ENCODE results near the gene MIPEP.

MIPEP gene

DNA sequence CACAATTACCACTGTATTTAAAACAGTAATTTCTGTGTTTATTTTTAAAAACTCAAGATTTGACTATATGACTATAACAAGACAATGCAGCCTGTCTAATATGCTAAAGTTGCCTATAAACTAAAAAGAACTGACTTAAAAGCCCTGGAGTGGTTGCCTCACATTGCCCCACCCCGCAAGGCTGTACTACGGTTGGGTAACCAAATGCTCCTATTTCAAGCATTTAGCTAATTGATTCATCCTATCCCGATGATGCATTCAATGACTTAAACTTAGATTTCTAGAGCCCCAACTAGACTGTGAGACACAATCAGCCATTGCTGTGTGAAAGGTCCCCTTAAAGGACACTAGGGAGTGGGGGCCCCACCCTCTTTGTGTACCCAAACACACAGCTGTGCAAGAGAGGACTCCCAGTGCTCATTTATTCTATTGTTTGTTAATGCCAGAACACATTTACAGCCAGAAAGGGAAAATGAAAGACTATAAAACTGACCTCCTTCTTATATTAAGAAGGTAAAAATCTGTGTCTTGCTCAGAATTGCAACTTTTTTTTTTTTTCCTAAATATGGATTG lies 66.9 kb downstream of the MIPEP start:
- no peak overlapping the region for H2BK5ac ChIP-seq (ENCODE audit: low read length)
- no peak overlapping the region for H2BK120ac ChIP-seq (ENCODE audit: low read depth, low read length)
- no peak overlapping the region for H3K4me2 ChIP-seq (ENCODE audit: low read length)
- H3K79me2 ChIP-seq (ENCODE audit: control insufficient read depth, insufficient read depth, low read length) = no peaks in the 10 kb centered on the region
- no peak overlapping the region for H4K5ac ChIP-seq (ENCODE audit: low read length)
- H2BK15ac ChIP-seq (replicated peaks; ENCODE audit: low read depth) = no peak overlapping the region
- no peaks in the 10 kb centered on the region for H3K79me1 ChIP-seq (ENCODE audit: low read length)
- no peak overlapping the region for H3K23ac ChIP-seq (ENCODE audit: low read length)
- no peak overlapping the region for H3K4ac ChIP-seq (ENCODE audit: low read depth, low read length)
- no peak overlapping the region for H3K56ac ChIP-seq (ENCODE audit: low read length)
- H3K27me3 ChIP-seq (ENCODE audit: insufficient read depth, low read length, poor library complexity) = no peaks in the 10 kb centered on the region
- no peak overlapping the region for H3K27ac ChIP-seq (ENCODE audit: low read depth, low read length)
- no peak overlapping the region for H3K9ac ChIP-seq (ENCODE audit: low read length)
- no peak overlapping the region for H3K4me3 ChIP-seq (ENCODE audit: low read length)
- no peaks in the 10 kb centered on the region for H3K4me1 ChIP-seq (ENCODE audit: control insufficient read depth, low read depth, low read length)
- WGBS (ENCODE audit: extremely low coverage, insufficient coverage, low lambda C conversion rate) = no CpG with 5 or more reads among the region's 3 CpGs
- H3K18ac ChIP-seq (ENCODE audit: low read length) = no peak overlapping the region
- no peak overlapping the region for H4K8ac ChIP-seq (ENCODE audit: low read depth, low read length)
- DNase-seq = no peak
- H3K36me3 ChIP-seq (ENCODE audit: control insufficient read depth, insufficient read depth, low read length) = no peaks in the 10 kb centered on the region
- H2AK5ac ChIP-seq (ENCODE audit: low read length) = no peak overlapping the region

- Histone ChIP-seq H3K4ac (ENCODE audit: low read depth, low read length) (no peak overlapping the region), H3K27ac (ENCODE audit: low read depth, low read length) (no peak overlapping the region), H2BK15ac (replicated peaks; ENCODE audit: low read depth) (no peak overlapping the region), H4K8ac (ENCODE audit: low read depth, low read length) (no peak overlapping the region), H3K79me2 (ENCODE audit: control insufficient read depth, insufficient read depth, low read length) (no peaks in the 10 kb centered on the region), H2BK5ac (ENCODE audit: low read length) (no peak overlapping the region), H3K36me3 (ENCODE audit: control insufficient read depth, insufficient read depth, low read length) (no peaks in the 10 kb centered on the region), H2AK5ac (ENCODE audit: low read length) (no peak overlapping the region), H3K9ac (ENCODE audit: low read length) (no peak overlapping the region), H3K79me1 (ENCODE audit: low read length) (no peaks in the 10 kb centered on the region), H3K23ac (ENCODE audit: low read length) (no peak overlapping the region), H4K5ac (ENCODE audit: low read length) (no peak overlapping the region), H3K4me1 (ENCODE audit: control insufficient read depth, low read depth, low read length) (no peaks in the 10 kb centered on the region), H3K18ac (ENCODE audit: low read length) (no peak overlapping the region), H3K4me3 (ENCODE audit: low read length) (no peak overlapping the region), H3K56ac (ENCODE audit: low read length) (no peak overlapping the region), H2BK120ac (ENCODE audit: low read depth, low read length) (no peak overlapping the region), H3K27me3 (ENCODE audit: insufficient read depth, low read length, poor library complexity) (no peaks in the 10 kb centered on the region), H3K4me2 (ENCODE audit: low read length) (no peak overlapping the region)
- WGBS (ENCODE audit: extremely low coverage, insufficient coverage, low lambda C conversion rate) = no CpG with 5 or more reads among the region's 3 CpGs
- no peak for DNase-seq
Observed at GRCh38 chr13:23820530-23820929, 68.7 kb downstream of the MIPEP start.

- Histone ChIP-seq H4K5ac (ENCODE audit: low read length) (no peak overlapping the region), H3K9ac (ENCODE audit: low read length) (no peak overlapping the region), H3K23ac (ENCODE audit: low read length) (no peak overlapping the region), H3K27ac (ENCODE audit: low read depth, low read length) (no peak overlapping the region), H2BK15ac (replicated peaks; ENCODE audit: low read depth) (no peak overlapping the region), H2AK5ac (ENCODE audit: low read length) (no peak overlapping the region), H3K4me1 (ENCODE audit: control insufficient read depth, low read depth, low read length) (no peaks in the 10 kb centered on the region), H3K36me3 (ENCODE audit: control insufficient read depth, insufficient read depth, low read length) (no peaks in the 10 kb centered on the region), H3K27me3 (ENCODE audit: insufficient read depth, low read length, poor library complexity) (no peaks in the 10 kb centered on the region), H2BK5ac (ENCODE audit: low read length) (no peak overlapping the region), H3K79me1 (ENCODE audit: low read length) (no peaks in the 10 kb centered on the region), H3K4me3 (ENCODE audit: low read length) (no peak overlapping the region), H3K79me2 (ENCODE audit: control insufficient read depth, insufficient read depth, low read length) (no peaks in the 10 kb centered on the region), H3K56ac (ENCODE audit: low read length) (no peak overlapping the region), H2BK120ac (ENCODE audit: low read depth, low read length) (no peak overlapping the region), H4K8ac (ENCODE audit: low read depth, low read length) (no peak overlapping the region), H3K4me2 (ENCODE audit: low read length) (no peak overlapping the region), H3K4ac (ENCODE audit: low read depth, low read length) (no peak overlapping the region), H3K18ac (ENCODE audit: low read length) (no peak overlapping the region)
- no CpG with 5 or more reads among the region's 4 CpGs for WGBS (ENCODE audit: extremely low coverage, insufficient coverage, low lambda C conversion rate)
- DNase-seq = no peak
Observed at GRCh38 chr13:23817830-23818229, 71.4 kb downstream of the MIPEP start.

- no peak for DNase-seq
Observed at GRCh38 chr13:23817136-23817535, 72.1 kb downstream of the MIPEP start.

DNA sequence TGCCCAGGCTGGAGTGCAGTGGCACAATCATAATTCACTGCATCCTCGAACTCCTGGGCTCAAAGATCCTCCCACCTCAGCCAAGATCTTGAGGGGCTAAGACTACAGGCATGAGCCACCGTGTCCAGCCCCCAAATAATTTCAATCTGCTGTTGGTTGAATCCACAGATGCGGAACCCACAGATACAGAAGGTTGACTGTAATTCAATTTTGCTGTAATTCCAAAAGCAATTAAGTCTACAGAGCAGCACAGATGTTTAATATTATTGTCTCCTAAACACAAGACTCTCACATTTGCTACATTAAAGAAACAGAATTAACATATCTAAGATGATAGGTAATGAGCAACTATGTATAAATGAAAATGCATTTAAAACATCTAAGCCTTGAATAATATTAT lies 75.6 kb downstream of the MIPEP start:
- WGBS (ENCODE audit: extremely low coverage, insufficient coverage, low lambda C conversion rate) = no CpG with 5 or more reads among the region's 3 CpGs
- no peak for DNase-seq
- no peak overlapping the region for H2BK120ac ChIP-seq (ENCODE audit: low read depth, low read length)

More at GRCh38 chr13:23817136-23817535, 72.1 kb downstream of the MIPEP start:
- Histone ChIP-seq H3K4ac (ENCODE audit: low read depth, low read length) (no peak overlapping the region), H3K4me3 (ENCODE audit: low read length) (no peak overlapping the region), H3K23ac (ENCODE audit: low read length) (no peak overlapping the region), H3K9ac (ENCODE audit: low read length) (no peak overlapping the region), H3K4me2 (ENCODE audit: low read length) (no peak overlapping the region), H3K79me2 (ENCODE audit: control insufficient read depth, insufficient read depth, low read length) (no peaks in the 10 kb centered on the region), H3K27ac (ENCODE audit: low read depth, low read length) (no peak overlapping the region), H3K56ac (ENCODE audit: low read length) (no peak overlapping the region), H4K8ac (ENCODE audit: low read depth, low read length) (no peak overlapping the region), H2BK15ac (replicated peaks; ENCODE audit: low read depth) (no peak overlapping the region), H3K4me1 (ENCODE audit: control insufficient read depth, low read depth, low read length) (no peaks in the 10 kb centered on the region), H2BK120ac (ENCODE audit: low read depth, low read length) (no peak overlapping the region), H4K5ac (ENCODE audit: low read length) (no peak overlapping the region), H3K27me3 (ENCODE audit: insufficient read depth, low read length, poor library complexity) (no peaks in the 10 kb centered on the region), H2AK5ac (ENCODE audit: low read length) (no peak overlapping the region), H3K18ac (ENCODE audit: low read length) (no peak overlapping the region), H2BK5ac (ENCODE audit: low read length) (no peak overlapping the region), H3K79me1 (ENCODE audit: low read length) (no peaks in the 10 kb centered on the region), H3K36me3 (ENCODE audit: control insufficient read depth, insufficient read depth, low read length) (no peaks in the 10 kb centered on the region)
- no CpG with 5 or more reads among the region's 2 CpGs for WGBS (ENCODE audit: extremely low coverage, insufficient coverage, low lambda C conversion rate)

DNA sequence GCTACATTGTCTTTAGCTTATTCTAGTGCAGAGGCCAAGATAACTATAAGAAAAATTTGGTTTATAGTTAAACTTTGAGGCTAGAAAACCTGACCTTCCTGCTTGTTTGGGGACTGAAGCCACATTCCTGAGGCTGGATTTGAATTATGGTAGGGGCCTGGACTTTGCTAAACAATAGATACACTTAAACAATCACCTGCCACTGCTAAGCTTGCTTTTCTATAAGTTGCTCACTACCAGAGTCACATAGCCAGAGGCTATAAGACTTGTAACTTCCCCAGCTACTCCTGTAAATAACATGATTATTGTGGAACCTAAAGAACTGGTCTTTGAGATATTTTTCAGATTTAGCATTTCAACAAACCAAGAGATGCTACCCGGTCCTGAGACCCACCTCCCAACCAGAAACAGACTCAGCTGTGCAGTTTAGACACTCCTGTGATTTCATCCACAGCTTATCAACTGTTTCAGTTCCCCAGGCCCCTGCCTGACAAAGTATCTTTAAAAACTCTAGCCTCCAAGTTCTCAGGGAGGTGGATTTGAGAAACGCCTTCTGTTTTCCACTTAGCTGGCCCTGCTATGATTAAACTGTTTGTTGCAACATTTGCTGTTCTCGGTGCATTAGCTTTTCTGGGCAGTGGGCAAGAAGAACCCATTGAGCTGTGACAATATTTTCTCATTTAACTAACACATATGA lies 77.7 kb downstream of the MIPEP start:
- Histone ChIP-seq H4K8ac (ENCODE audit: low read depth, low read length) (no peak overlapping the region), H3K79me2 (ENCODE audit: control insufficient read depth, insufficient read depth, low read length) (no peaks in the 10 kb centered on the region), H3K27me3 (ENCODE audit: insufficient read depth, low read length, poor library complexity) (no peaks in the 10 kb centered on the region), H3K79me1 (ENCODE audit: low read length) (no peaks in the 10 kb centered on the region), H3K56ac (ENCODE audit: low read length) (no peak overlapping the region), H3K4me2 (ENCODE audit: low read length) (no peak overlapping the region), H3K36me3 (ENCODE audit: control insufficient read depth, insufficient read depth, low read length) (no peaks in the 10 kb centered on the region), H4K5ac (ENCODE audit: low read length) (no peak overlapping the region), H2BK120ac (ENCODE audit: low read depth, low read length) (no peak overlapping the region), H3K4me1 (ENCODE audit: control insufficient read depth, low read depth, low read length) (no peaks in the 10 kb centered on the region), H2BK5ac (ENCODE audit: low read length) (no peak overlapping the region), H3K4me3 (ENCODE audit: low read length) (no peak overlapping the region), H3K27ac (ENCODE audit: low read depth, low read length) (no peak overlapping the region), H3K18ac (ENCODE audit: low read length) (no peak overlapping the region), H3K9ac (ENCODE audit: low read length) (no peak overlapping the region), H2AK5ac (ENCODE audit: low read length) (no peak overlapping the region), H2BK15ac (replicated peaks; ENCODE audit: low read depth) (no peak overlapping the region), H3K23ac (ENCODE audit: low read length) (no peak overlapping the region), H3K4ac (ENCODE audit: low read depth, low read length) (no peak overlapping the region)
- no CpG with 5 or more reads among the region's 3 CpGs for WGBS (ENCODE audit: extremely low coverage, insufficient coverage, low lambda C conversion rate)
- peak; percentile 30 for DNase-seq

More for the DNA sequence above, 75.6 kb downstream of the MIPEP start:
- Histone ChIP-seq H3K18ac (ENCODE audit: low read length) (no peak overlapping the region), H3K56ac (ENCODE audit: low read length) (no peak overlapping the region), H3K79me2 (ENCODE audit: control insufficient read depth, insufficient read depth, low read length) (no peaks in the 10 kb centered on the region), H3K27me3 (ENCODE audit: insufficient read depth, low read length, poor library complexity) (no peaks in the 10 kb centered on the region), H3K4me2 (ENCODE audit: low read length) (no peak overlapping the region), H4K5ac (ENCODE audit: low read length) (no peak overlapping the region), H3K27ac (ENCODE audit: low read depth, low read length) (no peak overlapping the region), H3K79me1 (ENCODE audit: low read length) (no peaks in the 10 kb centered on the region), H3K9ac (ENCODE audit: low read length) (no peak overlapping the region), H2AK5ac (ENCODE audit: low read length) (no peak overlapping the region), H3K23ac (ENCODE audit: low read length) (no peak overlapping the region), H3K4me3 (ENCODE audit: low read length) (no peak overlapping the region), H2BK15ac (replicated peaks; ENCODE audit: low read depth) (no peak overlapping the region), H4K8ac (ENCODE audit: low read depth, low read length) (no peak overlapping the region), H3K36me3 (ENCODE audit: control insufficient read depth, insufficient read depth, low read length) (no peaks in the 10 kb centered on the region), H2BK5ac (ENCODE audit: low read length) (no peak overlapping the region), H3K4me1 (ENCODE audit: control insufficient read depth, low read depth, low read length) (no peaks in the 10 kb centered on the region), H3K4ac (ENCODE audit: low read depth, low read length) (no peak overlapping the region)
